Measurements from ENCODE around the gene SLC7A9.

The SLC7A9 gene

GRCh38 chr19:32828643-32829344 lies 40.8 kb downstream of the SLC7A9 start:
- no peak for DNase-seq (ENCODE audit: low read depth in 2 of 2)

GRCh38 chr19:32828139-32828538 lies 41.4 kb downstream of the SLC7A9 start:
- no peak for DNase-seq (ENCODE audit: low read depth in 2 of 2)

GRCh38 chr19:32824916-32825608 lies 44.5 kb downstream of the SLC7A9 start:
- DNase-seq (ENCODE audit: low read depth in 2 of 2): no peak

GRCh38 chr19:32824191-32824751 lies 45.3 kb downstream of the SLC7A9 start:
- DNase-seq (ENCODE audit: low read depth in 2 of 2): no peak

- no peak for DNase-seq (ENCODE audit: low read depth in 2 of 2)
Observed at GRCh38 chr19:32823747-32824102, 45.8 kb downstream of the SLC7A9 start.

- no peak for DNase-seq (ENCODE audit: low read depth in 2 of 2)
Observed at GRCh38 chr19:32822916-32823746, 46.4 kb downstream of the SLC7A9 start.

GRCh38 chr19:32819419-32820400 lies 49.9 kb downstream of the SLC7A9 start:
- DNase-seq (ENCODE audit: low read depth in 2 of 2): no peak

- DNase-seq (ENCODE audit: low read depth in 2 of 2): no peak
Observed at GRCh38 chr19:32818536-32818935, 51.0 kb downstream of the SLC7A9 start.

GRCh38 chr19:32817569-32818476 lies 51.7 kb downstream of the SLC7A9 start:
- no peak for DNase-seq (ENCODE audit: low read depth in 2 of 2)

- no peak for DNase-seq (ENCODE audit: low read depth in 2 of 2)
Observed at GRCh38 chr19:32816555-32817099, 52.9 kb downstream of the SLC7A9 start.

GRCh38 chr19:32814624-32815023 lies 54.9 kb downstream of the SLC7A9 start:
- no peak for DNase-seq (ENCODE audit: low read depth in 2 of 2)

GRCh38 chr19:32813862-32814425 lies 55.6 kb downstream of the SLC7A9 start:
- no peak for DNase-seq (ENCODE audit: low read depth in 2 of 2)

GRCh38 chr19:32812571-32812970 lies 57.0 kb downstream of the SLC7A9 start:
- no peak for DNase-seq (ENCODE audit: low read depth in 2 of 2)

- DNase-seq (ENCODE audit: low read depth in 2 of 2): no peak
Observed at GRCh38 chr19:32812036-32812435, 57.5 kb downstream of the SLC7A9 start.

- no peak for DNase-seq (ENCODE audit: low read depth in 2 of 2)
Observed at GRCh38 chr19:32811151-32811550, 58.4 kb downstream of the SLC7A9 start.

GRCh38 chr19:32810452-32810851 lies 59.1 kb downstream of the SLC7A9 start:
- DNase-seq (ENCODE audit: low read depth in 2 of 2): no peak

GRCh38 chr19:32809754-32810153 lies 59.8 kb downstream of the SLC7A9 start:
- DNase-seq (ENCODE audit: low read depth in 2 of 2): no peak

GRCh38 chr19:32809254-32809653 lies 60.3 kb downstream of the SLC7A9 start:
- no peak for DNase-seq (ENCODE audit: low read depth in 2 of 2)

GRCh38 chr19:32808236-32808635 lies 61.3 kb downstream of the SLC7A9 start:
- no peak for DNase-seq (ENCODE audit: low read depth in 2 of 2)
